ENCODE measurements around the gene ANKRA2. TPM values are rescaled to one million over a fixed set of nuclear protein-coding genes. Genes with fewer than 3 reads are reported as not detected.

ANKRA2 gene, protein sequence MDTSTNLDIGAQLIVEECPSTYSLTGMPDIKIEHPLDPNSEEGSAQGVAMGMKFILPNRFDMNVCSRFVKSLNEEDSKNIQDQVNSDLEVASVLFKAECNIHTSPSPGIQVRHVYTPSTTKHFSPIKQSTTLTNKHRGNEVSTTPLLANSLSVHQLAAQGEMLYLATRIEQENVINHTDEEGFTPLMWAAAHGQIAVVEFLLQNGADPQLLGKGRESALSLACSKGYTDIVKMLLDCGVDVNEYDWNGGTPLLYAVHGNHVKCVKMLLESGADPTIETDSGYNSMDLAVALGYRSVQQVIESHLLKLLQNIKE
- polyA plus RNA-seq (ENCODE audit: insufficient read length in 3 of 3), result 10 to 100 TPM; 41.2 to 46.7 (median 45.9) TPM

DNA sequence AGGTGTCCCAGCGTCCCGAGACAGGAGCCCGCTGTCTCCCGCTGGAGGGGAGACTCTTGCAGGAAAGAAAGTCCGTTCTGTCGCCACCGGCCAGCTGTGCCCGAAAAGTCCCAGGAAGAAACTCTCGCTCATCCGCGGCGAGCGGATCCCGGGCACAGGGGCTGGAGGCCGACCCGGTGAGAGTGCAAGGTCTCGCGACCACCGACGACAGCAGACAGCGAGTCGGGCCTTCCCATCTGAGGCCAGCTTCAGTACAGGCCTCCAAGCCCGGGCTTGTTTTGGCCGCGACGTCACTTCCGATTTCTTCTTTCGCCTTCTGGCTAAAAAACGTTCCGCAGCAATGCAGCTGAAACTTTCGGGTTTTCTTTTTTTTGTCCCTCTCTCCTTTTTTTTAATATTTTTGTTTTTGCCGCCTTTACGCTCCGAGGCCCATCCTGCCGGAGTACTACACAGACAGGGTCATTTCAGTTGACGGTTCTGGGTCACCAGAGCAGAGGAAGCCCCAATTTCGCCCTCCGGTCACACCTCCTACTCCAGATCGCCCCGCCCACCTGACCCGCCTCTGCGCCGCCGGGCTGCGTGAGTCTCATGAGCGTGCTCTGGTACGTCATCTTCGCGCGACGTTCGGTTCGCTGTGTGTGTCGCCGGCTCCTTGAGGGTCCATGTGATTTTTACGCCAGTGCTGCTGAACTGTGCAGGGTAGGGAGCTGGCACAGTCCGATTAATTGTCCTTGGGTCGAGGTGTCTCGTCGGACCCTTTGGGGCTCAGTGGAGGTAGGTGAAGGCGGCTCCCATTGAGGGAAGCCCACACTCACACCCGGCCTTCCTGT, at the start of gene ANKRA2, which contains the start of gene UTP15:
ANKRA2 (minus strand) TSS at position 501 of the 830 bp plus-strand sequence. CDS start 2,758 bp downstream, outside the sequence.
UTP15 (plus strand) TSS at position 605 of the 830 bp plus-strand sequence. CDS start 1,602 bp downstream, outside the sequence.
- peak; percentile 97 to 99 (median 98) for DNase-seq (ENCODE audit: low read depth in 3 of 3, low spot score in 2 of 3)

GRCh38 chr5:73615085-73615484, 49.6 kb upstream of the ANKRA2 start:
- no peak for DNase-seq (ENCODE audit: low read depth in 3 of 3, low spot score in 2 of 3)

DNA sequence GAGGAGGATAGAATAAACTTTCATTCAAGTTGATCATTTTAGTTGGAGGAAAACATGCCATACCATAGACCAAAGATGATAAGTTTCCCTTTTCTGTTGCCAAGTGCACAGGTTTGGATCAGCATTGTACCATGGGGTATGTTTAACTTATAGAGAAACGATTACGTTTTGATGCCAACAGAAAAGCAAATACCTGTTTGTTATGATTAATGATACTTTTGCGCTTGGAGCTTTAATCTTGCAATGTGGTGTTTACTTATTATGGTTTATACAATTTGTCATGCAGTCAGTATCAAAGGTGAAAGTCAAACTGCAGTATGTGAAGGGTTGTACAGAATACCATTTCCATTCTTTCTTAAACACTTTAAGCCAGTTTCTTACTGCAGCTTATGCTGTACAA, 47.4 kb upstream of the ANKRA2 start:
- no peak for DNase-seq (ENCODE audit: low read depth in 3 of 3, low spot score in 2 of 3)

DNA sequence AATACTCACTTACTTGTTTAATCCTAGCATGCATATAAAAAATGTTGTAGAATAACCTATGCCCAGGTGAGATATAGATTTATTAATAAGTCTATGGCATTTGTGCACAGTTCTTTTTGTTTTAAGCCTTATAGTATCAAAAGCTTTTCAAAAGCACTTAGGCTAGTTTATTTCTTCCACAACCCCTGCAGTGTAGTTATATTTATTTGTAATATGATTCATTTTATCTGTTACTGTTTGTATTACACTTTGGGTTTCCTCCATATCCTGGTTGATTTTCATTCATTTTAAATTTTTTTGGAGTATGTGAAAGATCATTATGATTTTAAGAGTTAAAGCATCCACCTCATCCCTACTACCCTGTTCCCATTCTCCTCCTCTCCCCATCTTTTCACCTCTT, 41.8 kb upstream of the ANKRA2 start:
- DNase-seq (ENCODE audit: low read depth in 3 of 3, low spot score in 2 of 3), result no peak

- DNase-seq (ENCODE audit: low read depth in 3 of 3, low spot score in 2 of 3), result no peak
Measured at GRCh38 chr5:73606206-73606753, 40.8 kb upstream of the ANKRA2 start.

- no peak for DNase-seq (ENCODE audit: low read depth in 3 of 3, low spot score in 2 of 3)
Measured at GRCh38 chr5:73605223-73606087, 40.0 kb upstream of the ANKRA2 start.

GRCh38 chr5:73603998-73604397, 38.6 kb upstream of the ANKRA2 start:
- no peak for DNase-seq (ENCODE audit: low read depth in 3 of 3, low spot score in 2 of 3)

- no peak for DNase-seq (ENCODE audit: low read depth in 3 of 3, low spot score in 2 of 3)
Measured at GRCh38 chr5:73599380-73599779, 33.9 kb upstream of the ANKRA2 start.

DNA sequence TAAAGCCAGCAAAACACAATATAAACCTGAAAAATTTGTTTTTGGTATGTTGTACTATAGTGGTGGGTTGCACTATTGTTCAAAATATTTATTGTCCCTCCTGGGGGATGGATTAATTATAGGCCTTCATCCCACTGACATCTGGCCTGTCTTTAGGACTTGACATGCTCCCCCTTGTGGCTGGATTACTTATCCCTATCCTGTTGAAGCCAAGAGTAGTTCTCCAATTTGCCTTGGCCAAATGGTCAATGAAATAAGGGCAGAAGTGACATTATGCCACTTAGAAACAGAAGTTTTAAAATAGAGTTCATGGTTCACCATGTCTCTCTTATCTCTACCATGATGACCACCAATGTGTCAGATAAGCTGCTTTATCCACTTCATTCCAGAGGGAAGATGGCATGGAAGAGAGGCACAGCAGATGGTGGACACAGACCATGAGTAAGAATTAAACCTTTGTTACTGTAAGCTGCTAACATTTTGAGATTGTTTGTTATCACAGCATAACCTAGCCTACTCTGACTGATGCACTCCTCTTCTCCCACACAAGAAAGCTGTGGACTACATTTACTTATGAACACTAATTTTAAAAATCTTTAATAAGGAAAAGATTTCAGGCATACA, 31.4 kb upstream of the ANKRA2 start:
- no peak for DNase-seq (ENCODE audit: low read depth in 3 of 3, low spot score in 2 of 3)

DNA sequence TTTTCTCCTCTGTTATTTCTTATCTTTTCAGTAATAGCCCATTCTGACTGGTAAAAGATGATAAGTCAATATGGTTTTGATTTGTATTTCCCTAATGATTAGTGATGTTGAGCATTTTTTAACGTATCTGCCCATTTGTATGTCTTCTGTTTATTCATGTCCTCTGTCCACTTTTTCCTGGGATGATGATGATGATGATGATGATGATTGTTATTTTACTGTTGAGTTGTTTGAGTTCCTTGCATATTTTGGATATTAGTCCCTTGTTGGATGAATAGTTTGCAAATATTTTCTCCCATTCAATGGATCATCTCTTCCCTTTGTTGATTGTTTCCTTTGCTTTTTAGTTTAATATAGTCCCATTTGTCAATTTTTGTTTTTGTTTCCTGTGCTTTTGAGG, 27.1 kb upstream of the ANKRA2 start:
- DNase-seq (ENCODE audit: low read depth in 3 of 3, low spot score in 2 of 3), result no peak

DNA sequence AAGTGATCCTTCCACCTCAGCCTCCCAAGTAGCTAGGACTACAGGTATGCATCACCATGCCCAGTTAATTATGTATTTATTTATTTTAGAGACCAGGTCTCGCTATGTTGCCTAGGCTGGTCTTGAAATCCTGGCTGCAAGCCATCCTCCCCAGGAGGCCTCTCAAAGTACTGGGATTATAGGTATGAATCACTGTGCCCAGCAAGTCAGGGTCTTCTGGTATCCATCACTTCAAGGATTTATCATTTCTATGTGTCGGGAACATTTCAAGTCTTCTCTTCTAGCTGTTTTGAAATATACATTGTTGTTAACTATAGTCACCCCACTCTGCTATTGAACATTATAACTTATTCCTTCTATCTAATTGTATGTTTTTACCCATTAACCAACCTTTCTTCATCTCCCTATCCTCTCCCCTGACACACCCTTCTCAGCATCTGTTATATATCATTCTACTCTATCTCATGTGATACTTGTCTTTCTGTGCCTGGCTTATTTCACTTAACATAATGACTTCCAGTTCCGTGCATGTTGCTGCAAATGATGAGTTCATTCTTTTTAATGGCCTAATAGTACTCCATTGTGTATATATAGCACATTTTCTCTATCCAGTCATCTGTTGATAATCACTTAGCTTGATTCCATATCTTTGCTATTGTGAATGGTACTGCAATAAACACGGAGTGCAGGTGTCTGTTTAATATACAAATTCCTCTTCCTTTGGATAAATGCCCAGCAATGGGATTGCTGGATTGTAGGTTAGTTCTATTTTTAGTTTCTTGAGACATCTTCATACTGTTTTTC, 26.5 kb upstream of the ANKRA2 start:
- DNase-seq (ENCODE audit: low read depth in 3 of 3, low spot score in 2 of 3), result no peak

- DNase-seq (ENCODE audit: low read depth in 3 of 3, low spot score in 2 of 3), result peak; percentile 47 to 64 (median 55)
Measured at GRCh38 chr5:73591102-73591695, 25.8 kb upstream of the ANKRA2 start.

DNA sequence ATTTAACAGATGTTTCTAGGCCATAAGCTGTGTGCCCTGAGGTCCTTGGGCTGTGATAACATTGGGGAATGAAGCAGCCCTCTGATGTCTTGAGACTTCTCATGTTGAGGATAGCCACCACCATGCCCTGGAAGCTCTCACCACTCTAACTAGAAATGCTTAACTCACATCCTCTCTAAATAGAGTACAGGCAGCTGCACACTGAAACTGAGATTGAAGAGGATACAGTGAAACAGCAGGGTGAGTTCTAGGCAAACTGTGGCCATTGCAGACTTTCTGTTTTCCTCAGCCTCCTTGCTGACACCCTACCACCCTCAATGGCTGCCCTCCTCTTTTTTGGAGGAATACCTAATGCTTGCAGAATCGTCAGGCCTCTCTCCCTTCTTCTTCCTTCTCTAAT, 22.5 kb upstream of the ANKRA2 start:
- DNase-seq (ENCODE audit: low read depth in 3 of 3, low spot score in 2 of 3), result no peak

GRCh38 chr5:73582285-73583145, 17.1 kb upstream of the ANKRA2 start:
- DNase-seq (ENCODE audit: low read depth in 3 of 3, low spot score in 2 of 3), result no peak

- DNase-seq (ENCODE audit: low read depth in 3 of 3, low spot score in 2 of 3), result no peak
Measured at GRCh38 chr5:73565969-73566547, 619 bp upstream of the ANKRA2 start.

DNA sequence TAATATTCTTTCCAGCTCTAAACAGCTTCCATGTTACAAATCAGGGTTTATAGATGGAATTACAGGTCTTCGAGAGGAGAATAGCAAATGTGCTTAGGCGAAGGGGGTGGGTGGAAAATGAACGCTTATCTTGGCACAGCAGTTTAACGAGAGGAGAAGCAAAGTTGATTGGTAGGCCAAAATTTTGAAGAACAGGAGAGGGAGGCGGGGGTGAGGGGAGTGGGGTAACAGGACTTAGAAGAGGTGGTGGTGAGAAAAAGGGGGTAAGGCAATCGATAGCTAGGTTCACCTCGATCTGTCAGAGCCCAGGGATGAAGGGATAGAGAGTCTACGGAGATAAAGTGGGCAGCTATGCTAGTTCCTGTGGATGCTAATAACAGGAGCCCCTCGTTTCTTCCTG, 764 bp downstream of the ANKRA2 start:
- DNase-seq (ENCODE audit: low read depth in 3 of 3, low spot score in 2 of 3), result peak in 2 of 3 donors; percentile 10 to 13

GRCh38 chr5:73564018-73564417, 1.4 kb downstream of the ANKRA2 start:
- no peak for DNase-seq (ENCODE audit: low read depth in 3 of 3, low spot score in 2 of 3)

Measured in right renal cortex interstitium (tissue), 3 donors.